CD4-positive, alpha-beta T cell treated with Interleukin-4 for 4 hours (primary cell): ENCODE results near the gene IDH2.
"Not testable (repeated sequence)": the region's sequence is repeated elsewhere in the genome, so short reads cannot be mapped to it uniquely, and the experiment has no call there.

Source experiments
- DNase-seq: peaks from one replicate; pipeline ENCODE4 v3.0.0-alpha.2; 2020

IDH2 gene

GRCh38 chr15:90083419-90083818, 18.8 kb downstream of the IDH2 start:
- DNase-seq: no peak

GRCh38 chr15:90082140-90082715, 20.0 kb downstream of the IDH2 start:
- no peak for DNase-seq

- no peak for DNase-seq
Observed at GRCh38 chr15:90080818-90081393, 21.4 kb downstream of the IDH2 start.

GRCh38 chr15:90080458-90080755, 21.9 kb downstream of the IDH2 start:
- DNase-seq: no peak

- no peak for DNase-seq
Observed at GRCh38 chr15:90079619-90080457, 22.4 kb downstream of the IDH2 start.

- no peak for DNase-seq
Observed at GRCh38 chr15:90078965-90079364, 23.3 kb downstream of the IDH2 start.

GRCh38 chr15:90076716-90077115, 25.6 kb downstream of the IDH2 start:
- DNase-seq: no peak

- no peak for DNase-seq
Observed at GRCh38 chr15:90075420-90076289, 26.6 kb downstream of the IDH2 start.

GRCh38 chr15:90074916-90075315, 27.4 kb downstream of the IDH2 start:
- no peak for DNase-seq

- DNase-seq: no peak
Observed at GRCh38 chr15:90074023-90074422, 28.2 kb downstream of the IDH2 start.

GRCh38 chr15:90072978-90073640, 29.2 kb downstream of the IDH2 start:
- DNase-seq: no peak

GRCh38 chr15:90071220-90071807, 31.0 kb downstream of the IDH2 start:
- peak; percentile 80 for DNase-seq

GRCh38 chr15:90070623-90071022, 31.6 kb downstream of the IDH2 start:
- DNase-seq: not testable (repeated sequence)

GRCh38 chr15:90067953-90068606, 34.2 kb downstream of the IDH2 start:
- DNase-seq: no peak

GRCh38 chr15:90067181-90067952, 34.9 kb downstream of the IDH2 start:
- no peak for DNase-seq

GRCh38 chr15:90065682-90066049, 36.6 kb downstream of the IDH2 start:
- no peak for DNase-seq

GRCh38 chr15:90064911-90065681, 37.2 kb downstream of the IDH2 start:
- no peak for DNase-seq

GRCh38 chr15:90063770-90064247, 38.5 kb downstream of the IDH2 start:
- peak; percentile 23 for DNase-seq

- no peak for DNase-seq
Observed at GRCh38 chr15:90062973-90063769, 39.1 kb downstream of the IDH2 start.
